Stomach (tissue), 4 donors: Measurements from ENCODE around the gene TMPRSS3.

Experiments
- CTCF ChIP-seq, 7 experiments: fragments of 450-650 bp in 4 of 7; fragments of 200-600 bp in 3 of 7; sonication (generic) in 3 of 7; IDR thresholded peaks; one replicate each; pipeline ENCODE4 v1.5.1; 2016 to 2019; ENCODE audit warnings: antibody characterized with exemption in 7 of 7, control low read depth in 2 of 7, mild to moderate bottlenecking in 1 of 7
- POLR2A ChIP-seq, 4 donors: fragments of 450-650 bp; IDR thresholded peaks; one replicate each; pipeline ENCODE4 v1.6.1; 2016; ENCODE audit warnings: antibody characterized with exemption in 4 of 4, control low read depth in 2 of 4, mild to moderate bottlenecking in 1 of 4, moderate library complexity in 1 of 4
- POLR2AphosphoS5 ChIP-seq, 3 donors: sonication (generic); formaldehyde crosslinking; IDR thresholded peaks; one replicate each; pipeline ENCODE4 v1.6.1; 2016; ENCODE audit warnings: antibody characterized with exemption in 3 of 3

- no peak for TF ChIP-seq CTCF (IDR thresholded peaks at IDR 0.05)
- TF ChIP-seq POLR2AphosphoS5 (IDR thresholded peaks at IDR 0.05), result no peak
- no peak for TF ChIP-seq POLR2A (IDR thresholded peaks at IDR 0.05)
Measured at GRCh38 chr21:42330380-42331371, 65.2 kb downstream of the TMPRSS3 start.
